Nephron progenitor cell (in vitro differentiated cells): Measurements from ENCODE around the gene HP1BP3.

Experiments used
- DNase-seq: peaks from one replicate; pipeline ENCODE4 v3.0.0; 2021
- H3K27ac Mint-ChIP-seq: 2 replicates; pipeline ENCODE4 v1.8.0; 2021; ENCODE audit warnings: mild to moderate bottlenecking, moderate library complexity, mixed read lengths
- H3K27me3 Mint-ChIP-seq: 2 replicates; pipeline ENCODE4 v1.8.0; 2021; ENCODE audit warnings: mild to moderate bottlenecking, low read depth, mixed read lengths; ENCODE audit not compliant: poor library complexity
- H3K36me3 Mint-ChIP-seq: 2 replicates; pipeline ENCODE4 v1.8.0; 2021; ENCODE audit warnings: low read depth, mixed read lengths
- H3K4me1 Mint-ChIP-seq: 2 replicates; pipeline ENCODE4 v1.8.0; 2021; ENCODE audit warnings: mixed read lengths
- H3K4me3 Mint-ChIP-seq: 2 replicates; pipeline ENCODE4 v1.8.0; 2021; ENCODE audit warnings: mild to moderate bottlenecking, moderate library complexity, mixed read lengths
- H3K9me3 Mint-ChIP-seq: 2 replicates; pipeline ENCODE4 v1.8.0; 2021; ENCODE audit warnings: mild to moderate bottlenecking, moderate library complexity, mixed read lengths
- CTCF ChIP-seq: fragments of 200-600 bp; sonication (generic); IDR thresholded peaks from 2 replicates; pipeline ENCODE4 v1.5.0; 2021; ENCODE audit warnings: antibody characterized with exemption

HP1BP3 gene

GRCh38 chr1:20713440-20713839, 73.7 kb downstream of the HP1BP3 start:
- TF ChIP-seq CTCF, result no peak
- no peak overlapping the region for H3K4me3 Mint-ChIP-seq
- peaks cover 26% of the 10 kb centered on the region for H3K4me1 Mint-ChIP-seq
- no peak overlapping the region for H3K27ac Mint-ChIP-seq
- no peaks in the 10 kb centered on the region for H3K9me3 Mint-ChIP-seq
- no peaks in the 10 kb centered on the region for H3K36me3 Mint-ChIP-seq
- no peak for DNase-seq
- peaks cover 15% of the 10 kb centered on the region for H3K27me3 Mint-ChIP-seq

GRCh38 chr1:20712215-20712577, 74.9 kb downstream of the HP1BP3 start:
- no peak overlapping the region for H3K27ac Mint-ChIP-seq
- TF ChIP-seq CTCF, result no peak
- peaks cover 13% of the 10 kb centered on the region for H3K27me3 Mint-ChIP-seq
- H3K9me3 Mint-ChIP-seq, result no peaks in the 10 kb centered on the region
- DNase-seq, result no peak
- H3K4me3 Mint-ChIP-seq, result no peak overlapping the region
- no peaks in the 10 kb centered on the region for H3K36me3 Mint-ChIP-seq
- peaks cover 26% of the 10 kb centered on the region for H3K4me1 Mint-ChIP-seq

- H3K9me3 Mint-ChIP-seq, result no peaks in the 10 kb centered on the region
- DNase-seq, result peak; percentile 53
- peaks cover 24% of the 10 kb centered on the region for H3K4me1 Mint-ChIP-seq
- H3K27ac Mint-ChIP-seq, result no peak overlapping the region
- peaks cover 11% of the 10 kb centered on the region for H3K27me3 Mint-ChIP-seq
- H3K4me3 Mint-ChIP-seq, result no peak overlapping the region
- no peak for TF ChIP-seq CTCF
- no peaks in the 10 kb centered on the region for H3K36me3 Mint-ChIP-seq
These were observed 75.6 kb downstream of the HP1BP3 start for GRCh38 chr1:20711285-20712214.

GRCh38 chr1:20710469-20711284, 76.4 kb downstream of the HP1BP3 start:
- no peaks in the 10 kb centered on the region for H3K9me3 Mint-ChIP-seq
- H3K27ac Mint-ChIP-seq, result peak overlapping the region; percentile 88
- peaks cover 4% of the 10 kb centered on the region for H3K27me3 Mint-ChIP-seq
- H3K4me3 Mint-ChIP-seq, result no peak overlapping the region
- TF ChIP-seq CTCF, result no peak
- H3K36me3 Mint-ChIP-seq, result no peaks in the 10 kb centered on the region
- no peak for DNase-seq
- peaks cover 19% of the 10 kb centered on the region for H3K4me1 Mint-ChIP-seq

- Mint-ChIP-seq H3K4me1 (peaks cover 19% of the 10 kb centered on the region), H3K27me3 (peaks cover 4% of the 10 kb centered on the region), H3K9me3 (no peaks in the 10 kb centered on the region), H3K4me3 (no peak overlapping the region), H3K27ac (no peak overlapping the region), H3K36me3 (no peaks in the 10 kb centered on the region)
- DNase-seq, result no peak
- no peak for TF ChIP-seq CTCF
These were observed 77.2 kb downstream of the HP1BP3 start for GRCh38 chr1:20709868-20710267.
